HepG2 (cell line): ENCODE results near the gene CCBE1. TPM values are rescaled to one million over a fixed set of nuclear protein-coding genes. Genes with fewer than 3 reads are reported as not detected.

Source experiments
- ATAC-seq: fragments of 200-7000 bp; cut with Tn5 transposase; 3 replicates; pipeline ENCODE4 v1.9.1; 2020; ENCODE audit warnings: mild to moderate bottlenecking, moderate library complexity
- BruUV-seq: library from RNA; stranded (reverse); fragments of 400-500 nt; replicated peaks from 2 replicates; lab custom pipeline; 2021; lab: Mats Ljungman, UMichigan
- CTCF ChIA-PET: fragments of 300-600 bp; formaldehyde crosslinking; extraction: SDS; loops from one replicate; lab custom pipeline; 2021; ENCODE audit warnings: low total read pairs, inconsistent platforms, low intra/inter-chr PET ratio; lab: Yijun Ruan, JAX
- POLR2A ChIA-PET: fragments of 350-600 bp; sonication (Branson Sonifier 250); formaldehyde crosslinking; loops from one replicate; lab custom pipeline; 2020; ENCODE audit warnings: antibody characterized with exemption, inconsistent platforms; lab: Yijun Ruan, JAX
- DNase-seq: peaks from one replicate; pipeline ENCODE4 v3.0.0-alpha.2; 2015; ENCODE audit warnings: low spot score
- FAIRE-seq: peaks from 3 replicates; lab custom pipeline; 2011; peaks lifted over from hg19 to GRCh38; lab: Jason Lieb, UNC
- H2AFZ ChIP-seq: one replicate; pipeline ENCODE4 v1.6.1; 2011; ENCODE audit warnings: low read length, inconsistent platforms
- H3K27ac ChIP-seq: fragments of 300-600 bp; 3 replicates; pipeline ENCODE4 v1.8.0; 2011; ENCODE audit warnings: mixed run types, mild to moderate bottlenecking, mixed read lengths, low read length, inconsistent platforms; ENCODE audit not compliant: insufficient read depth; ENCODE audit errors: extremely low read length
- H3K27me3 ChIP-seq, 2 experiments: fragments of 200-600 bp in 1 of 2; 2 replicates in 1 of 2; 3 replicates in 1 of 2; pipeline versions ENCODE4 v1.6.0 to v1.8.0; 2011; ENCODE audit warnings: low read length in 2 of 2, mild to moderate bottlenecking in 2 of 2, moderate library complexity in 2 of 2, inconsistent platforms in 1 of 2; ENCODE audit not compliant: insufficient read depth in 2 of 2, control insufficient read depth in 1 of 2
- H3K36me3 ChIP-seq, 2 experiments: fragments of 200-600 bp in 1 of 2; replicated peaks in 1 of 2; 2 replicates in 1 of 2; 3 replicates in 1 of 2; pipeline versions ENCODE4 v1.5.1 to v1.8.0; 2011; ENCODE audit warnings: low read length in 2 of 2, inconsistent platforms in 1 of 2; ENCODE audit not compliant: insufficient read depth in 2 of 2, control insufficient read depth in 1 of 2
- H3K4me1 ChIP-seq: 2 replicates; pipeline ENCODE4 v1.5.1; 2012; ENCODE audit warnings: low read length, inconsistent platforms; ENCODE audit not compliant: insufficient read depth
- H3K4me2 ChIP-seq: 2 replicates; pipeline ENCODE4 v1.6.0; 2011; ENCODE audit warnings: low read depth, low read length, inconsistent platforms
- H3K4me3 ChIP-seq, 3 experiments: fragments of 200-600 bp in 1 of 3; sonication (generic), shearing (Covaris generic) in 1 of 3; replicated peaks in 1 of 3; 2 replicates each; pipeline ENCODE4 v1.5.1; 2011 to 2016; ENCODE audit warnings: low read length in 3 of 3, inconsistent platforms in 2 of 3, low read depth in 2 of 3, mild to moderate bottlenecking in 2 of 3, control low read depth in 1 of 3, mixed read lengths in 1 of 3; ENCODE audit not compliant: insufficient read depth in 1 of 3
- H3K79me2 ChIP-seq: one replicate; pipeline ENCODE4 v1.6.1; 2011; ENCODE audit warnings: low read length, inconsistent platforms; ENCODE audit not compliant: insufficient read depth
- H3K9ac ChIP-seq: 2 replicates; pipeline ENCODE4 v1.6.0; 2011; ENCODE audit warnings: mild to moderate bottlenecking, low read depth, low read length, inconsistent platforms; ENCODE audit not compliant: insufficient read depth
- H3K9me3 ChIP-seq: 2 replicates; pipeline ENCODE4 v1.5.1; 2012; ENCODE audit warnings: mild to moderate bottlenecking, low read length
- H4K20me1 ChIP-seq: 2 replicates; pipeline ENCODE4 v1.6.0; 2011; ENCODE audit warnings: inconsistent platforms, mild to moderate bottlenecking, low read length, moderate library complexity; ENCODE audit not compliant: insufficient read depth
- BATF2 ChIP-seq: sonication (generic); formaldehyde crosslinking; IDR thresholded peaks from 2 replicates; pipeline ENCODE4 v1.8.0; 2022; ENCODE audit warnings: mild to moderate bottlenecking, missing genetic modification reagents, moderate library complexity
- KDM2A ChIP-seq: sonication (generic); formaldehyde crosslinking; IDR thresholded peaks from 2 replicates; pipeline ENCODE4 v1.4.0; 2020; ENCODE audit warnings: low read depth, missing genetic modification reagents, borderline replicate concordance
- WGBS: methylation state at CpG from one replicate; pipeline ENCODE4 v1.1.6; 2017; ENCODE audit warnings: low lambda C conversion rate; 5-methylcytosine and 5-hydroxymethylcytosine counted together
- in situ Hi-C: cut with HindIII; loops from 2 replicates; pipeline ENCODE4 v1.10.0; 2017; ENCODE audit warnings: low pct_unique_long_range_greater_than_20kb; ENCODE audit not compliant: extremely low pct_ligation_motif_present
- intact Hi-C: fragments of 100-400 bp; cut with micrococcal nuclease; formaldehyde crosslinking; loops from one replicate; pipeline ENCODE4 v1.10.0; 2022; ENCODE audit not compliant: unreplicated experiment
- polyA plus RNA-seq, 8 experiments: library from polyadenylated mRNA; depleted of rRNA in 3 of 8; stranded (reverse) in 7 of 8; unstranded in 1 of 8; fragments of >200 nt; fragmentation: Illumina TruSeq in 4 of 8; extraction: Trizol in 4 of 8; gene quantifications; 2 replicates each; pipeline versions ENCODE4 v1.2.1 to v1.2.3, GENCODE V29; 2011 to 2016; ENCODE audit warnings: low read depth in 4 of 8, missing spikeins in 1 of 8, mixed read lengths in 1 of 8; ENCODE audit not compliant: insufficient read depth in 1 of 8
- total RNA-seq, 5 experiments: library from RNA; depleted of rRNA; stranded (reverse); fragments of >200 nt; fragmentation: Illumina TruSeq; extraction: Trizol; gene quantifications; 2 replicates each; pipeline ENCODE4 v1.2.3, GENCODE V29; 2016; ENCODE audit warnings: low read depth in 1 of 5

CCBE1 gene
- total and polyA plus RNA-seq, 2 of the 13 experiments (the other 11 are each of a cell fraction or from before 2014, with no cell fraction given): not detected

GRCh38 chr18:59624369-59624765 is 72.9 kb downstream of the CCBE1 start:
- Histone ChIP-seq H3K4me1 (no peaks in the 10 kb centered on the region), H3K9me3 (no peaks in the 10 kb centered on the region), H3K36me3 (no peaks in the 10 kb centered on the region), H3K27ac (no peak overlapping the region), H3K9ac (no peak overlapping the region), H3K4me3 (no peak overlapping the region), H2AFZ (no peak overlapping the region), H3K4me2 (no peak overlapping the region), H3K79me2 (no peaks in the 10 kb centered on the region), H4K20me1 (no peaks in the 10 kb centered on the region), H3K27me3 (peaks cover 1 to 9% of the 10 kb centered on the region in 2 experiments; a peak in 2 of 5 replicates)
- in situ Hi-C loops: no loop called here
- POLR2A ChIA-PET: no interaction called here
- DNase-seq (no peak), ATAC-seq (no peak), FAIRE-seq (no peak)
- no peak for TF ChIP-seq KDM2A (CRISPR knock-in tag)
- 23% methylated on average over 2 of the region's 2 CpGs for WGBS
- CTCF ChIA-PET: no interaction called here
- intact Hi-C loops: no loop called here
- BruUV-seq: no TSS peak

GRCh38 chr18:59623456-59624368 is 73.5 kb downstream of the CCBE1 start:
- Histone ChIP-seq H3K4me1 (no peaks in the 10 kb centered on the region), H3K9ac (no peak overlapping the region), H3K4me3 (no peak overlapping the region), H3K27me3 (peaks cover 1 to 9% of the 10 kb centered on the region in 2 experiments; a peak in 2 of 5 replicates), H3K4me2 (no peak overlapping the region), H3K36me3 (no peaks in the 10 kb centered on the region), H4K20me1 (no peaks in the 10 kb centered on the region), H2AFZ (no peak overlapping the region), H3K79me2 (no peaks in the 10 kb centered on the region), H3K9me3 (no peaks in the 10 kb centered on the region), H3K27ac (no peak overlapping the region)
- ChIA-PET POLR2A (no interaction called here), CTCF (no interaction called here)
- no peak for FAIRE-seq
- no peak for DNase-seq
- intact Hi-C loops: no loop called here
- in situ Hi-C loops: no loop called here
- WGBS: 9% methylated on average over 10 of the region's 10 CpGs
- no peak for ATAC-seq
- no peak for TF ChIP-seq BATF2
- no TSS peak for BruUV-seq
